Measurements from ENCODE around the gene KRT2. TPM values are rescaled to one million over a fixed set of nuclear protein-coding genes. Genes with fewer than 3 reads are reported as not detected.

KRT2 gene
- total and polyA plus RNA-seq, 8 donors, result not detected

- no peak overlapping the region for H3K27ac ChIP-seq
- H3K27me3 ChIP-seq, result peaks cover 20 to 87% of the 10 kb centered on the region in 2 donors
- H3K4me3 ChIP-seq, result no peak overlapping the region
- no peaks in the 10 kb centered on the region for H3K36me3 ChIP-seq
- DNase-seq, result no peak
- H3K9me3 ChIP-seq, result no peaks in the 10 kb centered on the region
- intact Hi-C loops (cut with DNase I), result no loop called here
- no peak for ATAC-seq
- no peak for TF ChIP-seq CTCF (IDR thresholded peaks at IDR 0.05)
- H3K4me1 ChIP-seq, result peaks cover 5 to 8% of the 10 kb centered on the region in 2 donors
Observed at GRCh38 chr12:52689239-52689638, 37.2 kb upstream of the KRT2 start.

- Histone ChIP-seq H3K9me3 (no peaks in the 10 kb centered on the region), H3K27me3 (peaks cover 20 to 88% of the 10 kb centered on the region in 2 donors), H3K27ac (no peak overlapping the region), H3K36me3 (no peaks in the 10 kb centered on the region), H3K4me1 (peaks cover 5 to 8% of the 10 kb centered on the region in 2 donors), H3K4me3 (no peak overlapping the region)
- ATAC-seq (no peak), DNase-seq (no peak)
- no peak for TF ChIP-seq CTCF (IDR thresholded peaks at IDR 0.05)
- intact Hi-C loops (cut with DNase I), result no loop called here
Observed at GRCh38 chr12:52688481-52688880, 36.5 kb upstream of the KRT2 start.

GRCh38 chr12:52687497-52688385 lies 35.7 kb upstream of the KRT2 start:
- Histone ChIP-seq H3K27me3 (peaks cover 20 to 80% of the 10 kb centered on the region in 2 donors), H3K36me3 (no peaks in the 10 kb centered on the region), H3K4me3 (no peak overlapping the region), H3K27ac (no peak overlapping the region), H3K9me3 (no peaks in the 10 kb centered on the region), H3K4me1 (peaks cover 5 to 8% of the 10 kb centered on the region in 2 donors)
- no peak for DNase-seq
- no peak for TF ChIP-seq CTCF (IDR thresholded peaks at IDR 0.05)
- intact Hi-C loops (cut with DNase I), result no loop called here
- peak; percentile 83 for ATAC-seq

GRCh38 chr12:52686756-52687487 lies 34.9 kb upstream of the KRT2 start:
- no peaks in the 10 kb centered on the region for H3K36me3 ChIP-seq
- peaks cover 5 to 8% of the 10 kb centered on the region in 2 donors for H3K4me1 ChIP-seq
- DNase-seq (no peak), ATAC-seq (no peak)
- H3K27me3 ChIP-seq, result peaks cover 15 to 72% of the 10 kb centered on the region in 2 donors
- H3K9me3 ChIP-seq, result no peaks in the 10 kb centered on the region
- no peak overlapping the region for H3K27ac ChIP-seq
- intact Hi-C loops (cut with DNase I), result no loop called here
- no peak overlapping the region for H3K4me3 ChIP-seq
- no peak for TF ChIP-seq CTCF (IDR thresholded peaks at IDR 0.05)

GRCh38 chr12:52686063-52686462 lies 34.1 kb upstream of the KRT2 start:
- intact Hi-C loops (cut with DNase I), result no loop called here
- Histone ChIP-seq H3K4me3 (no peak overlapping the region), H3K36me3 (no peaks in the 10 kb centered on the region), H3K9me3 (no peaks in the 10 kb centered on the region), H3K27ac (no peak overlapping the region), H3K4me1 (peaks cover 2 to 5% of the 10 kb centered on the region in 2 donors), H3K27me3 (peaks cover 10 to 68% of the 10 kb centered on the region in 2 donors)
- TF ChIP-seq CTCF (IDR thresholded peaks at IDR 0.05), result no peak
- ATAC-seq, result no peak
- no peak for DNase-seq
